Stimulated activated CD4-positive, alpha-beta T cell treated with anti-CD3 and anti-CD28 coated beads, Interleukin-12 subunit alpha, Interleukin-12 subunit beta, amount 100 ng/mL, for 4 hours (primary cell): ENCODE results near the gene YIPF4.
A peak's percentile ranks its signal among the peaks of the same experiment; 100 is the strongest.
"Not testable (repeated sequence)": the region's sequence is repeated elsewhere in the genome, so short reads cannot be mapped to it uniquely, and the experiment has no call there.

Experiments used
- DNase-seq: peaks from one replicate; pipeline ENCODE4 v3.0.0-alpha.2; 2020

YIPF4 gene

DNA sequence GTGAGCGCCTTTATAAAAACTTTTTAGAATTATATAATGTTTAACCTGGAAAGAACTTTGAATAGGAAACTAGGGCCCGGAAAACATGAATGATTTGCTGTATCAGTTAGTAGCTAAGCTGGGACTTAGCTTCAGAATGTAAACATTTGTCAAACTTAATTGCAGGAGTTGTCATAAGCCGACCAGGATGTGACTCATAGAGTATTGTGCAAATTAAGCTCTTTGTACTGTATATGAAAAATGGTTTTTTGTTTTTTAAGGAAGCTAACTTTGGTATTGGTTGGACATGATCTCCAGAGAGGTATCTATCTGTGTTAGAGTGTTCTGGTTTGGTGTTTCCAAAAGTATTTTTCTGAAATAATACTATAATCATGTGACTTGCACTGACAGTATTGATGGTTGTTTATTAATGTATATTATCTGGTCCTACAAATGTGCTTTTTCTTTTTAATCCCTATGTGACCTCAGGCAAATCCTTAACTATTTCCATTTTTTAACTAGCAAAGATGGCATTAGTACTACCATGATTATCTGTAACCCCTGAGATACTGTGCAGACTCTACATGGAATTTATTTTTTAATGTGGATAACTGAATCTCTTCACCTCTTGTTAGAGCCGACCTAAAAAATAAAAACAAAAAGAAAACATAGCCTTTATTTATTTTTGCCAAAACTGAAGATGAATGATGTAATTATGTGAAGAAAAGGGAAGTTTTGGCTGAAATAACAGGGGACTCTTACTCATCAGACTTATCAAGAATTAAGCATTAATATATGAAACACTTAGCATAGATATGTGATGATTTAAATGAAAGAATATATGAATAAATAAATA is 11.7 kb downstream of the YIPF4 start:
- DNase-seq: no peak

DNA sequence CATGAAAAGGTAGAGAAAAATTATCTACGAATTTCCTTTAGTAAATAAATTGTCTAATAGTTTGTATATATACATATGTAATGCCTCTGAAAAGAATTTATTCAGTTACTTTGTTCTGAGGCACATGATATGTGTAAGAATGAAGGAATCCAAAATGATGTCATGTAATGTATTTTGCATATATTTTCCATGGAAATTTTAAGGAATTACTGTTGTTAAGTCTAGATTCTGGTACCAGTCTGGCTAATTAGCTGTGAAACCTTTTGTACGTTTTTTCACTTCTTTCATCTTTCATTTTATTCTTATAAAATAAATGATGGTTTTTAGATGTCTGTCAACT is 12.3 kb downstream of the YIPF4 start:
- DNase-seq: no peak

DNA sequence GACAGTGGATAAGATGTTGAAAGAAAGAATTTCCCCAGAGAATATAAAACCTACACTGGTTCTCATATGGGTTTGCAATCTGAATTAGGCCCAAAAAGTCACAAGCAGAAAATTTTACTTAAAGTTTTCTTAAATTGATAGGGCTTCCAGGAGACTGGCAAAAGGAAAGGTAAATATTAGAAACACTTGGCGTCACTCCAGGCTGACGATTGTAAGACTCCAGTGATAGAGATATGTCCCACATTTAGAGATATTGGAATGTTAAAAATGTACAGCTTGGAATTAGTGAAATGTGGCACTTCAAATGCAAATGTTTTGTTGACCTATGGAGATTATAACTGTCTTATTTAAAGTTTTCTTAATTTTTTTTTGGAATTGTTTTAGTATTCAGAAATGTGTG is 14.0 kb downstream of the YIPF4 start:
- DNase-seq: no peak

DNA sequence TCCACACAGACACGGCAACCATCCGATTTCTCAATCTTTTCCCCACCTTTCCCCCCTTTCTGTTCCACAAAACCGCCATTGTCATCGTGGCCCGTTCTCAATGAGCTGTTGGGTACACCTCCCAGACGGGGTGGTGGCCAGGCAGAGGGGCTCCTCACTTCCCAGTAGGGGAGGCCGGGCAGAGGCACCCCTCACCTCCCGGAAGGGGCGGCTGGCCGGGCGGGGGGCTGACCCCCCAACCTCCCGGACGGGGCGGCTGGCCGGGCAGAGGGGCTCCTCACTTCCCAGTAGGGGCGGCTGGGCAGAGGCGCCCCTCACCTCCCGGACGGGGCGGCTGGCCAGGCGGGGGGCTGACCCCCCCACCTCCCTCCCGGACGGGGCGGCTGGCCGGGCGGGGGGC is 15.8 kb downstream of the YIPF4 start:
- DNase-seq: not testable (repeated sequence)

DNA sequence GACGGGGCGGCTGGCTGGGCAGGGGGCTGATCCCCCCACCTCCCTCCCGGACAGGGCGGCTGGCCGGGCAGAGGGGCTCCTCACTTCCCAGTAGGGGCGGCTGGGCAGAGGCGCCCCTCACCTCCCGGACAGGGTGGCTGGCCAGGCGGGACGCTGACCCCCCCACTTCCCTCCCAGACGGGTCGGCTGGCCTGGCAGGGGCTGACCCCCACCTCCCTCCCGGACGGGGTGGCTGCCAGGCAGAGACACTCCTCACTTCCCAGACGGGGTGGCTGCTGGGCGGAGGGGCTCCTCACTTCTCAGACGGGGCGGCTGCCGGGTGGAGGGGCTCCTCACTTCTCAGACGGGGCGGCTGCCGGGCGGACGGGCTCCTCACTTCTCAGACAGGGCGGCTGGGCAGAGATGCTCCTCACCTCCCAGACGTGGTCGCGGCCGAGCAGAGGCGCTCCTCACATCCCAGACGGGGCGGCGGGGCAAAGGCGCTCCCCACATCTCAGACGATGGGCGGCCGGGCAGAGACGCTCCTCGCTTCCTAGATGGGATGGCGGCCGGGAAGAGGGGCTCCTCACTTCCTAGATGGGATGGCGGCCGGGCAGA is 16.4 kb downstream of the YIPF4 start:
- DNase-seq: not testable (repeated sequence)

DNA sequence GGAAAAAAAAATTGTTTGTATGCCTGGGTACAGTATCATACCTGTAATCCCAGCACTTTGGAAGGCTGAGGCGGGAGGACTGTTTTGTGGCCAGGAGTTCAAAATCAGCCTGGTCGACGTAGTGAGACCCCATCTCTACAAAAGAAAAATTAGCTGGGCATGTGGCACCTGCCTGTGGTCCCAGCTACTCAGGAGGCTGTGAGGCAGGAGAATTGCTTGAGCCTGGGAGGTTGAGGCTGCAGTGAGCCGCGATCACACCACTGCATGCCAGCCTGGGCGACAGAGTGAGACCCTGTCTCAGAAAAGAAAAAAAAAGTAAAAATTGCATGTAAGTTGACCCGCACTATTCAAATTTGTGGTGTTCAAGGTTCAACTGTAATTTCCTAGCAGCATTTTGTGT is 32.9 kb downstream of the YIPF4 start:
- no peak for DNase-seq

DNA sequence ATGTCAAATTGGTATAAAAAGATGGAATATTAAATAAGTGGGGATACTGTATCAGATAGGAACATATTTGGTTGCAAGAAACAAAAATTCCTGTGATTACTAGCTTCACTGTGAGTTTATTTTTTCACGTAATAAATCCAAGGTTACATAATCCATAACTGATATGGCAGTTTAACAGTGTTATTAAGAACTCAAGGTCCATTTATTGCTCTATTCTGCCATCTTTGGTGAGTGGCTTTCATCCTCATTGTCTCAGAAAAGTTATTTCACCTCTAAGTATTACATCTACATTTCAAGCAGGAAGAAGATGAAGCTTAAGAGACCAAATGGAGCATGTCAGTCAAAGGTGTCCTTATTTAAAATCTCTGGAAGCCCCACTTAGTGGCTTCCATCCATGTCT is 37.2 kb downstream of the YIPF4 start:
- DNase-seq: no peak

DNA sequence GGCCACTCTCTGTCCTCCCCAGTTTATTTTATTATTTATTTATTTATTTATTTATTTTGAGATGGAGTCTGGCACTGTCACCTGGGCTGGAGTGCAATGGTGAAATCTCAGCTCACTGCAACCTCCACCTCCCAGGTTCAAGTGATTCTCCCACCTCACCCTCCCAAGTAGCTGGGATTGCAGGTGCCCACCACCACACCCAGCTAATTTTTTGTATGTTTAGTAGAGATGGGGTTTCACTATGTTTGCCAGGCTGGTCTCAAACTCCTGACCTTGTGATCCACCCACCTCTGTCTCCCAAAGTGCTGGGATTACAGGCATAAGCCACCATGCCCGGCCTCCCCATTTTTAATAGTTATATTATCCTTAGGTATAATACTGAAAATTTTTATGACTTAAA is 51.0 kb downstream of the YIPF4 start:
- not testable (repeated sequence) for DNase-seq

DNA sequence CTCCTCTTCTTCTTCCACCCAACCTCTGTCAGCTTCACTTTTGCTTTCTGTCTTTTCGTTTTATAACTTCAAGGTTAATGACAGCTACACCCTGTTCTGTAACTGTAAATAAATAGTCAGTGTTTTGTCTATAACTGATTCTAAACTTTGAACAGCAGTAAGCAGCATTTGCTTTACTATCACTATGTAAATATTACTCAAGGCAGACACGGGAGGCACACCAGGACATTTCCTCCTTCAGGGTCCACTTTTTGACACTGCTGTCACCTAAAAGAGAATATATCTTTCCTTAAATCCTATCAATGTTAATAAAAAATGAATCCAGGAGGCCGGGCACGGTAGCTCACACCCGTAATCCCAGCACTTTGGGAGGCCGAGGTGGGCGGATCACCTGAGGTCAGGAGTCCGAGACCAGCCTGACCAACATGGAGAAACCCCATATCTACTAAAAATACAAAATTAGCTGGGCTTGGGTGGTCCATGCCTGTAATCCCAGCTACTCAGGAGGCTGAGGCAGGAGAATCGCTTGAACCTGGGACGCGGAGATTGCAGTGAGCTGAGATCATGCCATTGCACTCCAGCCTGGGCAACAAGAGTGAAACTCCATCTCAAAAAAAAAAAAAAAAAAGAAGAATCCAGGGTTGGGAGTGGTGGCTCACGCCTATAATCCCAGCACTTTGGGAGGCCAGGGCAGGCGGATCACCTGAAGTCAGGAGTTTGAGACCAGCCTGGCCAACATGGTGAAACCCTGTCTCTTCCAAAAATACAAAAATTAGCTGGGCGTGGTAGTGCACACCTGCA is 51.7 kb downstream of the YIPF4 start:
- not testable (repeated sequence) for DNase-seq

DNA sequence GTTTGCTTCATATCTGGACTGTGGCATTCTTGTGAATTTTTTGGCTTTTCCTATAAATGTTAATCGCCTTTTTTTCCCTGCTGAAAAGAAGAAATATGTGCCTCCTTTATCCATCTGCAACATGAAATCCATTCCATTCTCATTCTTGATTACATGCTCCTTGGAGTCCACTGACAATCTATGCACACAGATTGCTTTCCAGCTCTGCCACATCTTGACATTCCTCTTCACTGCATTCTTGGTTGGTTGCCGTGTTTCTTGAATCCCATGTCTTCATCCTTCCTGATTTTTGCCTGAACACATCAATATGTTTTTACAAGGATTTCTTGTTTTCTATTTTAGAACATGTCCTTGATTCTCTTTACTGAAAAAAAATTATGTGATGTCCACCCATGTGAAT is 52.4 kb downstream of the YIPF4 start:
- DNase-seq: no peak

DNA sequence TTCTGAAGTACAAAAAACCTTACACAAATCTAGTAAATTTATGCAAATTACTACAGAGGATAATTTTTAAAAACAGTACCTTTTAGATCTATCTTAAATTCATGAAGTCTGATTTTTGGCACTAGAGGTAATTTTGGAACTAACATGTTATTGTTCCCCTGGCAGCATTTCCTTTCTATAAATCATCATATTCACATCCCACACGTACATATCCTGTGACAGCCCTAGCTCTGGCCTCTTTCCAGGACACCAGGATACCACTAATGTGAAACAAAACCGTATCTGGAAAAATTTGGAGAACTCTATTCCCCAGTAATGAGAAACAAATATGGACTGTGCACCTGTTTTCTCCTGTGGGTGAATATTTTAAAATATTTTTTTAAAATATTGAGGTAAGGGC is 65.1 kb downstream of the YIPF4 start:
- no peak for DNase-seq

DNA sequence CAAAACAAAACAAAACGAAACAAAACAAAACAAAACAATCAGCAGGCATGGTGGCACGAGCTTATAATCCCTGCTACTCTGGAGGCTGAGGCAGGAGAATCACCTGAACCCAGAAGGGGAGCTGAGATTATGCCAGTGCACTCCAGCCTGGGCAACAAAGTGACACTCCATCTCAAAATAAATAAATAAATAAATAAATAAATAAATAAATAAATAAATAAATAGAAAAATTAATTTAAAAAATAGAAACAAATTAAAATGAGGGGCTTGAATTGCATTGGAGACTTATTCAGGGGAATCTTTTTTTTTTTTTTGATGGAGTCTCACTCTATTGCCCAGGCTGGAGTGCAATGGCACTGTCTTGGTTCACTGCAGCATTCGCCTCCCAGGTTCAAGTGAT is 73.1 kb downstream of the YIPF4 start:
- not testable (repeated sequence) for DNase-seq

DNA sequence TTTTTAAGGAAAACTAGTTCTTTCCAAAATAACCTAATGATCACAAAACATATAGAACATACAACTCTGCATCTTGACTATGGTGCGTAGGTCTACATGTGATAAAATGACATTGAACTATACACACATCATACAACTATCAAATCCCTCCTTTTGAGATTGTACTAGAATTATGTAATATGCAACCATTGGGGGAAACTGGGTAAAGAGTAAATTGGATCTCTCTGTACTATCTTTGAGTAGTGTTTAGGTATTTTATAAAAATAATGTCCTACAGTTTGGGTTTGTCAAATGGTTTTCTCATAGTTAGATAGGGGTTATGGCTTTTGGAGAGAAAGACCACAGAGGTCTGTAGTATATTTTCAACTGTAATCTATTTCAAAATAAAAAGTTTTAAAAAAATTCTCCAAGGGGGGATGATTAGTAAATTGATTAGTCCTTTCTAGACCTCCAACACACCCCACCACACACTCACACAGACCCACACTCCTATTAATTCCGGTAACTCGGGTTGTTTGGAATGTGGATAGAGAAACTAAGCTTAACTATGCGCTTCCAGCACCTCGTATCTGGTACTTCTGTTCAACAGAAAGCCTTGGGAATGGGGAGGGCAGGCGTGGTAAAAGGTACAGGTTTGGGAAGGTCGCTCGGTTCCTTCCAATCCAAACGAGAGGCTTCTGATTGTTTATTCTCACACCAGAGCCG is 78.4 kb downstream of the YIPF4 start:
- DNase-seq: no peak

DNA sequence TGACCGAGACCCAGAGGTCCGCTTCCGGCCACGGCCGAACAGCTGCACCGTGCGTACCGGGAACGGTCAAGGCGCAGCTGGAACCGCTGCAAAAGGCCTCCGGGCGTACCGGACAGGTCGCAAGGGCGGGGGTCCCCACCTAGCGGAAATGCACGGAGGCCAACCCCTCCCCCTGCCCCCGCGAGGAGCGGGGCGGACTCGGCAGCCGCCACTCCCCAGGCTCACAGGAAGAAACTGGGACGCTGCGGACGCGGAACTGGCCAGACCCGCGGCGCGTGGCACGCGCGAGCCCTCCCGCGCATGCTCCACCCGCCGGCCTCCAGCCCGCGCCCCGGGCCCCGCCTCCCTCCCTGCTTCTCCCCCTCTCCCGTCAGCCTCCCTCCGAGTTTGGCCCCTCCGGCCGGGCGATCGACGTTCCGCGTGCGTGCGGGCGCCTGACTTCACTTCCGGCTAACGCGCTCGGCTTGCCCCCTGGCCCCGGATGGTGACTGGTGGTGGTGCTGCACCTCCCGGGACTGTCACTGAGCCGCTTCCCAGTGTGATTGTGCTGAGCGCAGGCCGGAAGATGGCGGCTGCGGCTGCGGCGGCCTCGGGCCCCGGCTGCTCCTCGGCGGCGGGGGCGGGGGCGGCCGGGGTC is 79.1 kb downstream of the YIPF4 start, which contains the start of gene BIRC6:
TSS of gene BIRC6 (plus strand) at position 343 of the 637 bp plus-strand sequence. CDS start at position 482, 139 bp downstream.
- peak; percentile 95 for DNase-seq

DNA sequence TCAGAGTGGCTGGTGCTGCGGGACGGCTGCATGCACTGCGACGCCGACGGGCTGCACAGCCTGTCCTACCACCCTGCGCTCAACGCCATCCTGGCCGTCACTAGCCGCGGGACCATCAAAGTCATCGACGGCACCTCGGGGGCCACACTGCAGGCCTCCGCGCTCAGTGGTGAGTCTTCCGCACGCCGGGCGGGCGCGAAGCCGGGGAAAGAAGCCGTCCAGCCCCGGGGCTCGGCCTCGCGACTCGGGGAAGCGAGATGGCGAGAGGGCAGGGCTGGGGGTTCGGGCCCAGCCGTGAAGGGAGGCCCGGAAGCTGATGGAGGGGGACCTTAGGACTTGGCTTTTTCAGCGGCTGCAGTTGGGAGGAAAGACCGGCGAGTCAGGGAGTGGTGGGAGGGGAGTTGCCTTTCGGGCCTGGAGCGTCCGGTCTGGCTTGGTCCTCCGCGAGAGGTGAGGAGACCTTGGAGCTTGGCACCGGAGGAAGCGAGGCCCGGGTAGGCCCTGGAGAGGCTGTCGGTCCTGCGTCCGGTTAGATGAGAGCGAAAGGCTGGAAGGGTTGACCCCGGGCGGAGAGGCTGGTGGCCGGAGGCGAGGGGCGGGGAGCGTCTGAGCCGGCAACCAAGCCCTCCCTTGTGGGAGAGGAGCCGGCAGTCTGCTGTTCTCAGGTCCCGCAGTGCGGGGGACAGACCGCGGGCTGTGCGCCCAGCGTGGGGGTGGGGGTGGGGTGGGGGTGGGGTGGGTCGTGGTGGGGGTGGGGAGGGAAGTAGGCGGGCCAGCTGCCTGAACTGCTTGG is 79.8 kb downstream of the YIPF4 start:
- peak; percentile 29 for DNase-seq

DNA sequence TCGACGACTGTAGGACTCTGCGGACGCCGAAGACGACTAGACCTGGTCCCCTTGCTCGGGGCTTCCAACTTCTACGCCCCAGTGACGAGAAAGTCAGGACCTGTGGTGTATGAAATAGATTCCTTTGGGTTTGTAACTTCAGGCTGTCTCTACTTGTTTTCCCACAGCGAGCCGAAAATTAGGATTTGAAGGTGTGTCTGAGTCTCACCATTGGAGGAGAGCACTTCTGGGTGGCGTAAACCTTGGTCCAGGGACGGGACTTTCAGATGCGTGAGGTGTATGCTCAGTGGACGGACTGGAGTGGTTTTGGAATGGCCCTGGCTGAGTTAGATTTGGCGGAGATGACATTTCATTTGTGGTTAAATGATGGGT is 80.4 kb downstream of the YIPF4 start:
- DNase-seq: no peak

DNA sequence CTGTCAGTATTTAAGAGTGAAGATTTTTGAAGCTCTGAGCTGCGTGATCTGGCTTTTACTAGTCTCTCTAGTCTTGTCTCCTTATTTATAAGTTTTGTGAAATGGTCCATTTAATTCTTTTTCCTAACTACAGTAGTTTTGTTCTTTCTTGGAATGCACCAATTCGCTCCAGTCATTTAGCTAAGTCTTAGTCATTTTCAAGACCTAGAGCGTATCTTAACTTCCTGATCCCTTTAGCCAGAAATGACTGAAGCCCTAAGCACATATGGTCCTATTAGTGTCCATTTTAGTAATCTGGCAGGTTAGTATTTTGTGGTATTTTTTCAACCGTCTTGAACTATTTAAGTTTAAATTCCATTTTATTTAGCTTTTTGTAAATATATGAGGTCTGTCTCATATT is 82.7 kb downstream of the YIPF4 start:
- no peak for DNase-seq

DNA sequence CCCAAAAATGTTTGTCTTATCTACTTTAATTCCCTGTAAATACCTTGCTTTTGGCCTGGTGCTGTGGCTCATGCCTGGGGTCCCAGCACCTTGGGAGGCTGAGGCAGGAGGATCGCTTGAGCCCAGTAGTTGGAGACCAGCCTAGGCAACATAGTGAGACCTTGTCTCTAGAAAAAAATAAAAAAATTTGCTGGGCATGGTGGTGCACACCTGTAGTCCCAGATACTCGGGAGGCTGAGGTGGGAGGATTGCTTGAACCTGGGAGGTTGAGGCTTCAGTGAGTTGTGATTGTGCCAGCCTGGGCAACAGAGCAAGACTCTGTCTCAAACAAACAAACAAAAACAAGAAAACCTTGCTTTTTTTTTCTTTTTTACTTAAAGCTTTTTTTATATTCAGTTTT is 85.3 kb downstream of the YIPF4 start:
- DNase-seq: not testable (repeated sequence)

DNA sequence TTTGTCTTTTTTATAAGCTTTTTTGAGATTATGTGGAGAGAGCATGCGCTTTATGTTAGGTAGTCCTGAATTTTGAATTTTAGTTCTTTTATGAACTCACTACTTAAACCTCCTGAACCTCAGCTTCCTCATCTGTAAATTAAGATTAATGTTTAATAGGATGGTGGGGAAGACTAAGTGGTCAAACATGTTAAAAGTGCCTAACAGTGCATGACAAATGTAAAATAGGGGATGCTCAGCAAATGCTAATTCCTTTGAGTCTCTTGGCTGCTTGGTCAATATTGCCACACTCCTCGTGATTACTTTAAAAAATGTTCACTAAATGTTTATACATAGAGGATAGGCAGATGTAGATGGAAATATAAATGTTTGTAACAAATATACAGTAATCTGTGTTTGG is 85.9 kb downstream of the YIPF4 start:
- DNase-seq: no peak

DNA sequence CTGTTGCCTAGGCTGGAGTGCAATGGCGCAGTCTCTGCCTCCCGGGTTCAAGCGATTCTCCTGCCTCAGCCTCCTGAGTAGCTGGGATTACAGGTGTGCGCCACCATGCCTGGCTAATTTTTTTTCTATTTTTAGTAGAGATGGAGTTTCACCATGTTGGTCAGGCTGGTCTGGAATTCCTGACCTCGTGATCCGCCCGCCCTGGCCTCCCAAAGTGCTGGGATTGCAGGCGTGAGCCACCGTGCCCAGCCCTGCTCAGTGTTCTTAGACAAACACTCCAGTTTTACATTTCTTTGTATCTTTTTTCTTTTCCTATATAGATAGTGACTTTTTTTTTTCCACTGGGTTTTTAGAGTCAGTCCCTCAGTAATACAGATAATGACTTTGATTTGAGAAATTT is 86.6 kb downstream of the YIPF4 start:
- not testable (repeated sequence) for DNase-seq

DNA sequence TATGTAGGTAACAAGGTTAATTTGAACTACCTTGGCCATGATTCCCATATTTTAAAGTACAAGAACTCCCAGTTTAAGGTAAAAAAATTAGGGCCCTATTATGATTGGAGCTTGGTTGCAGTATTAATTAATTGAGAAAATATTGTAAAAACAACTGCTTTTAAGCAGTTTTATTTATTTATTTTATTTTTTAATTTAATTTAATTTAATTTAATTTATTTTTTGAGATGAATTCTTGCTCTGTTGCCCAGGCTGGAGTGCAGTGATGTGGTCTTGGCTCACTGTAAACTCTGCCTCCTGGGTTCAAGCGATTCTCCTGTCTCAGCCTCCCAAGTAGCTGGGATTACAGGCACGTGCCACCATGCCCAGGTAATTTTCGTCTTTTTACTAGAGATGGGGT is 88.0 kb downstream of the YIPF4 start:
- not testable (repeated sequence) for DNase-seq
